ENCODE data around the gene INO80C.

DNA sequence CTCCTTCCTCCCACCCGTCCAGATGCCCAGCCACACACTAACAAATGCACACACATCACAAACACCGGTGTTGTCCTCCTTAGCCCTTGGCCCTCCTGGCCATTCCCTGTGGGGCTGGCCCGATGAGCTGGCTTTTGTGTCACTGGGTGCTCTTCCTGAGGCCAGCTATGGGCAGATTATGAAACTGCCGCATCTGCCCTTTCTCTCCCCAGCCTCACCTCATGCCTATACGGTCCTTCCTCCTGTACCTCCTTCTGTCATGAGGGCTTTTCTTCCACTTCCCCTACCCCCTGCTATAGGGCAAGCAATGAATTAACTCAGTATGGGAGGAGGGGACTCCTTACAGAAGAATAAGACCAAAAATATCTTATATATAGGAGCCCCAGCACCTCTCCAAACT, 10.3 kb upstream of the INO80C start:
- TF ChIP-seq, protein P1, sequence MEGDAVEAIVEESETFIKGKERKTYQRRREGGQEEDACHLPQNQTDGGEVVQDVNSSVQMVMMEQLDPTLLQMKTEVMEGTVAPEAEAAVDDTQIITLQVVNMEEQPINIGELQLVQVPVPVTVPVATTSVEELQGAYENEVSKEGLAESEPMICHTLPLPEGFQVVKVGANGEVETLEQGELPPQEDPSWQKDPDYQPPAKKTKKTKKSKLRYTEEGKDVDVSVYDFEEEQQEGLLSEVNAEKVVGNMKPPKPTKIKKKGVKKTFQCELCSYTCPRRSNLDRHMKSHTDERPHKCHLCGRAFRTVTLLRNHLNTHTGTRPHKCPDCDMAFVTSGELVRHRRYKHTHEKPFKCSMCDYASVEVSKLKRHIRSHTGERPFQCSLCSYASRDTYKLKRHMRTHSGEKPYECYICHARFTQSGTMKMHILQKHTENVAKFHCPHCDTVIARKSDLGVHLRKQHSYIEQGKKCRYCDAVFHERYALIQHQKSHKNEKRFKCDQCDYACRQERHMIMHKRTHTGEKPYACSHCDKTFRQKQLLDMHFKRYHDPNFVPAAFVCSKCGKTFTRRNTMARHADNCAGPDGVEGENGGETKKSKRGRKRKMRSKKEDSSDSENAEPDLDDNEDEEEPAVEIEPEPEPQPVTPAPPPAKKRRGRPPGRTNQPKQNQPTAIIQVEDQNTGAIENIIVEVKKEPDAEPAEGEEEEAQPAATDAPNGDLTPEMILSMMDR (IDR thresholded peaks at IDR 0.05; ENCODE audit: low read depth, low read length, poor library complexity, severe bottlenecking): no peak
- no peak for TF ChIP-seq EZH2phosphoT487 (IDR thresholded peaks at IDR 0.05; ENCODE audit: borderline replicate concordance, low read length)
